ENCODE data around the gene SFTPB.
"Not testable (repeated sequence)": the region's sequence is repeated elsewhere in the genome, so short reads cannot be mapped to it uniquely, and the experiment has no call there.

Gene SFTPB

GRCh38 chr2:85667561-85668008, 414 bp downstream of the SFTPB start:
- H4K20me1 ChIP-seq: no peaks in the 10 kb centered on the region
- no peaks in the 10 kb centered on the region for H3K36me3 ChIP-seq
- no peak for TF ChIP-seq Cebpa-rat (IDR thresholded peaks at IDR 0.05)
- H3K27me3 ChIP-seq: no peaks in the 10 kb centered on the region
- H3K9ac ChIP-seq: no peak overlapping the region
- no peak overlapping the region for H3K4me3 ChIP-seq
- H3K27ac ChIP-seq: no peak overlapping the region
- no peaks in the 10 kb centered on the region for H3K9me3 ChIP-seq
- H3K4me1 ChIP-seq: peaks cover 11% of the 10 kb centered on the region
- H3K4me2 ChIP-seq: no peak overlapping the region

GRCh38 chr2:85666435-85667316, 1.3 kb downstream of the SFTPB start:
- no peak overlapping the region for H3K4me2 ChIP-seq
- peaks cover 11% of the 10 kb centered on the region for H3K4me1 ChIP-seq
- TF ChIP-seq Cebpa-rat (IDR thresholded peaks at IDR 0.05): no peak
- no peak overlapping the region; the same call in 1 of the 2 replicates for H3K27ac ChIP-seq
- H4K20me1 ChIP-seq: no peaks in the 10 kb centered on the region
- H3K36me3 ChIP-seq: no peaks in the 10 kb centered on the region
- no peaks in the 10 kb centered on the region for H3K27me3 ChIP-seq
- H3K9ac ChIP-seq: no peak overlapping the region
- H3K4me3 ChIP-seq: no peak overlapping the region
- no peaks in the 10 kb centered on the region for H3K9me3 ChIP-seq

GRCh38 chr2:85666016-85666415, 2.0 kb downstream of the SFTPB start:
- H3K9ac ChIP-seq: no peak overlapping the region
- no peak for TF ChIP-seq Cebpa-rat (IDR thresholded peaks at IDR 0.05)
- H3K9me3 ChIP-seq: no peaks in the 10 kb centered on the region
- peaks cover 11% of the 10 kb centered on the region for H3K4me1 ChIP-seq
- no peak overlapping the region for H3K4me2 ChIP-seq
- no peak overlapping the region for H3K4me3 ChIP-seq
- no peak overlapping the region for H3K27ac ChIP-seq
- no peaks in the 10 kb centered on the region; the same call in 1 of the 2 replicates for H3K36me3 ChIP-seq
- no peaks in the 10 kb centered on the region for H3K27me3 ChIP-seq
- no peaks in the 10 kb centered on the region for H4K20me1 ChIP-seq

GRCh38 chr2:85665264-85665937, 2.6 kb downstream of the SFTPB start:
- no peak overlapping the region for H3K4me3 ChIP-seq
- no peak overlapping the region for H3K27ac ChIP-seq
- no peaks in the 10 kb centered on the region for H3K9me3 ChIP-seq
- peaks cover 11% of the 10 kb centered on the region for H3K4me1 ChIP-seq
- no peaks in the 10 kb centered on the region for H3K27me3 ChIP-seq
- TF ChIP-seq Cebpa-rat (IDR thresholded peaks at IDR 0.05): no peak
- H3K9ac ChIP-seq: no peak overlapping the region
- H3K36me3 ChIP-seq: no peaks in the 10 kb centered on the region; the same call in 1 of the 2 replicates
- no peak overlapping the region for H3K4me2 ChIP-seq
- H4K20me1 ChIP-seq: no peaks in the 10 kb centered on the region

GRCh38 chr2:85663594-85664565, 4.1 kb downstream of the SFTPB start:
- Histone ChIP-seq H3K9me3 (no peaks in the 10 kb centered on the region), H3K4me3 (no peak overlapping the region)
- no peak for TF ChIP-seq Cebpa-rat (IDR thresholded peaks at IDR 0.05)

GRCh38 chr2:85662899-85663593, 5.0 kb downstream of the SFTPB start:
- H3K27me3 ChIP-seq: no peaks in the 10 kb centered on the region
- no peak overlapping the region for H3K4me2 ChIP-seq
- no peaks in the 10 kb centered on the region for H3K9me3 ChIP-seq
- peaks cover 20% of the 10 kb centered on the region for H3K36me3 ChIP-seq
- no peak overlapping the region for H3K9ac ChIP-seq
- no peak for TF ChIP-seq Cebpa-rat (IDR thresholded peaks at IDR 0.05)
- no peak overlapping the region for H3K4me3 ChIP-seq
- H4K20me1 ChIP-seq: peaks cover 7% of the 10 kb centered on the region; the same call in 1 of the 2 replicates
- H3K27ac ChIP-seq: no peak overlapping the region
- peaks cover 2% of the 10 kb centered on the region for H3K4me1 ChIP-seq

More at GRCh38 chr2:85663594-85664565, 4.1 kb downstream of the SFTPB start:
- no peak overlapping the region for H3K27ac ChIP-seq
- H3K9ac ChIP-seq: no peak overlapping the region
- H3K4me2 ChIP-seq: no peak overlapping the region
- H3K36me3 ChIP-seq: peaks cover 11% of the 10 kb centered on the region
- peaks cover 7% of the 10 kb centered on the region; the same call in 1 of the 2 replicates for H4K20me1 ChIP-seq
- H3K4me1 ChIP-seq: peaks cover 11% of the 10 kb centered on the region
- no peaks in the 10 kb centered on the region for H3K27me3 ChIP-seq

GRCh38 chr2:85661139-85661858, 6.7 kb downstream of the SFTPB start:
- TF ChIP-seq Cebpa-rat (IDR thresholded peaks at IDR 0.05): no peak
- Histone ChIP-seq H3K27me3 (no peaks in the 10 kb centered on the region), H3K9me3 (no peaks in the 10 kb centered on the region), H3K4me1 (no peaks in the 10 kb centered on the region), H3K4me2 (no peak overlapping the region), H3K9ac (no peak overlapping the region), H3K4me3 (no peak overlapping the region), H3K36me3 (peaks cover 28% of the 10 kb centered on the region), H3K27ac (no peak overlapping the region), H4K20me1 (peaks cover 7% of the 10 kb centered on the region; the same call in 1 of the 2 replicates)

- TF ChIP-seq Cebpa-rat (IDR thresholded peaks at IDR 0.05): no peak
- H3K27ac ChIP-seq: no peak overlapping the region
- H4K20me1 ChIP-seq: peaks cover 7% of the 10 kb centered on the region; the same call in 1 of the 2 replicates
- H3K4me3 ChIP-seq: no peak overlapping the region
- H3K9ac ChIP-seq: no peak overlapping the region
- no peaks in the 10 kb centered on the region for H3K4me1 ChIP-seq
- H3K27me3 ChIP-seq: no peaks in the 10 kb centered on the region
- peaks cover 34% of the 10 kb centered on the region for H3K36me3 ChIP-seq
- no peaks in the 10 kb centered on the region for H3K9me3 ChIP-seq
- no peak overlapping the region for H3K4me2 ChIP-seq
Observed at GRCh38 chr2:85660725-85661124, 7.3 kb downstream of the SFTPB start.

- H3K4me3 ChIP-seq, H3K4me1 ChIP-seq, H4K20me1 ChIP-seq, H3K9ac ChIP-seq, H3K27me3 ChIP-seq, H3K27ac ChIP-seq, H3K9me3 ChIP-seq, H3K4me2 ChIP-seq: not testable (repeated sequence)
- peaks cover 38% of the 10 kb centered on the region for H3K36me3 ChIP-seq
Observed at GRCh38 chr2:85660301-85660700, 7.7 kb downstream of the SFTPB start.
